Hepatocyte (in vitro differentiated cells): ENCODE measurements around the gene SLFN14. TPM values are rescaled to one million over a fixed set of nuclear protein-coding genes. Genes with fewer than 3 reads are reported as not detected.

Experiments used
- DNase-seq: peaks from one replicate; pipeline ENCODE4 v3.0.0-alpha.2; 2016; ENCODE audit warnings: low spot score
- H2AFZ ChIP-seq: fragments of 200-600 bp; sonication (generic); 2 replicates; pipeline ENCODE4 v1.6.0; 2016; ENCODE audit warnings: antibody characterized with exemption, mild to moderate bottlenecking
- H3K27ac ChIP-seq: fragments of 200-600 bp; sonication (generic); 2 replicates; pipeline ENCODE4 v1.5.1; 2016; ENCODE audit warnings: mild to moderate bottlenecking
- H3K27me3 ChIP-seq: fragments of 200-600 bp; sonication (generic); 2 replicates; pipeline ENCODE4 v1.6.1; 2016
- H3K36me3 ChIP-seq: fragments of 200-600 bp; sonication (generic); replicated peaks from 2 replicates; pipeline ENCODE4 v1.5.1; 2016; ENCODE audit warnings: low read depth; ENCODE audit not compliant: insufficient read depth
- H3K4me1 ChIP-seq: fragments of 200-600 bp; sonication (generic); 2 replicates; pipeline ENCODE4 v1.5.1; 2016; ENCODE audit warnings: mild to moderate bottlenecking, moderate library complexity; ENCODE audit not compliant: insufficient read depth
- H3K4me2 ChIP-seq: fragments of 200-600 bp; sonication (generic); 2 replicates; pipeline ENCODE4 v1.6.0; 2016
- H3K4me3 ChIP-seq: fragments of 200-600 bp; sonication (generic); 2 replicates; pipeline ENCODE4 v1.5.1; 2016; ENCODE audit warnings: mild to moderate bottlenecking
- H3K79me2 ChIP-seq: fragments of 200-600 bp; sonication (generic); 2 replicates; pipeline ENCODE4 v1.6.0; 2017; ENCODE audit warnings: mild to moderate bottlenecking
- H3K9me2 ChIP-seq: fragments of 200-600 bp; sonication (generic); replicated peaks from 2 replicates; pipeline ENCODE4 v1.6.0; 2017; ENCODE audit warnings: mild to moderate bottlenecking; ENCODE audit not compliant: insufficient read depth
- H3K9me3 ChIP-seq: fragments of 200-600 bp; sonication (generic); 2 replicates; pipeline ENCODE4 v1.5.1; 2016; ENCODE audit warnings: low read depth, mild to moderate bottlenecking
- H4K20me1 ChIP-seq: fragments of 200-600 bp; sonication (generic); 2 replicates; pipeline ENCODE4 v1.6.0; 2016; ENCODE audit warnings: mild to moderate bottlenecking; ENCODE audit not compliant: insufficient read depth, poor library complexity, severe bottlenecking
- CTCF ChIP-seq: fragments of 200-600 bp; sonication (generic); IDR thresholded peaks from 2 replicates; pipeline ENCODE4 v1.5.1; 2016; ENCODE audit warnings: antibody characterized with exemption, mild to moderate bottlenecking; ENCODE audit not compliant: poor library complexity
- EZH2 ChIP-seq: fragments of 200-600 bp; sonication (generic); IDR thresholded peaks from 2 replicates; pipeline ENCODE4 v1.6.1; 2016; ENCODE audit warnings: antibody characterized with exemption, mild to moderate bottlenecking, borderline replicate concordance
- EZH2phosphoT487 ChIP-seq: fragments of 200-600 bp; sonication (generic); IDR thresholded peaks from one replicate; pipeline ENCODE4 v1.6.1; 2018; ENCODE audit warnings: antibody characterized with exemption, mild to moderate bottlenecking, low read depth, moderate library complexity; ENCODE audit not compliant: unreplicated experiment, severe bottlenecking
- WGBS: methylation state at CpG from one replicate; pipeline ENCODE4 v1.1.6; 2016; ENCODE audit warnings: low lambda C conversion rate; ENCODE audit errors: missing lambda C conversion rate; 5-methylcytosine and 5-hydroxymethylcytosine counted together
- polyA plus RNA-seq: library from polyadenylated mRNA; unstranded; fragments of >200 nt; fragmentation: Nextera tagmentation; extraction: Ambion mirVana; gene quantifications from 2 replicates; pipeline ENCODE4 v1.2.1, GENCODE V29; 2016
- total RNA-seq: library from RNA; depleted of rRNA; stranded (reverse); fragments of >200 nt; gene quantifications from 2 replicates; pipeline ENCODE4 v1.2.3, GENCODE V29; 2014

SLFN14 gene
- total and polyA plus RNA-seq, 2 experiments from 2014 or later, result not detected

GRCh38 chr17:35543856-35544255 is 16.8 kb downstream of the SLFN14 start:
- Histone ChIP-seq H3K36me3 (no peaks in the 10 kb centered on the region), H3K4me3 (no peak overlapping the region), H3K4me1 (no peaks in the 10 kb centered on the region), H2AFZ (no peak overlapping the region), H3K9me3 (no peaks in the 10 kb centered on the region), H3K27me3 (peaks cover 34% of the 10 kb centered on the region), H3K4me2 (no peak overlapping the region), H3K27ac (no peak overlapping the region), H3K9me2 (no peaks in the 10 kb centered on the region), H3K79me2 (no peaks in the 10 kb centered on the region), H4K20me1 (no peaks in the 10 kb centered on the region)
- no peak for DNase-seq
- TF ChIP-seq CTCF, result no peak
- WGBS, result 61% methylated on average over 1 of the region's 1 CpG

GRCh38 chr17:35542990-35543389 is 17.6 kb downstream of the SLFN14 start:
- H4K20me1 ChIP-seq, result no peaks in the 10 kb centered on the region
- H3K9me2 ChIP-seq, result no peaks in the 10 kb centered on the region
- no peaks in the 10 kb centered on the region for H3K4me1 ChIP-seq
- no peak overlapping the region for H3K4me3 ChIP-seq
- no peak overlapping the region for H3K4me2 ChIP-seq
- no peaks in the 10 kb centered on the region for H3K79me2 ChIP-seq
- no peak overlapping the region for H3K27ac ChIP-seq
- no peak overlapping the region for H2AFZ ChIP-seq
- H3K9me3 ChIP-seq, result no peaks in the 10 kb centered on the region
- no peaks in the 10 kb centered on the region for H3K36me3 ChIP-seq
- no peak for DNase-seq
- peaks cover 26% of the 10 kb centered on the region for H3K27me3 ChIP-seq
- TF ChIP-seq EZH2phosphoT487 (no peak), EZH2 (no peak), CTCF (no peak)

- no peak for DNase-seq
- Histone ChIP-seq H3K79me2 (no peaks in the 10 kb centered on the region), H3K27me3 (peaks cover 13% of the 10 kb centered on the region), H3K36me3 (no peaks in the 10 kb centered on the region), H3K4me3 (no peak overlapping the region), H4K20me1 (no peaks in the 10 kb centered on the region), H3K9me3 (no peaks in the 10 kb centered on the region), H3K9me2 (no peaks in the 10 kb centered on the region), H2AFZ (no peak overlapping the region), H3K27ac (no peak overlapping the region), H3K4me1 (no peaks in the 10 kb centered on the region), H3K4me2 (no peak overlapping the region)
- WGBS, result 42% methylated on average over 1 of the region's 1 CpG
- TF ChIP-seq EZH2phosphoT487, result no peak
- TF ChIP-seq EZH2, result no peak
- TF ChIP-seq CTCF, result no peak
Measured at GRCh38 chr17:35541434-35541833, 19.2 kb downstream of the SLFN14 start.

- 72% methylated on average over 8 of the region's 8 CpGs for WGBS
- Histone ChIP-seq H3K4me1 (no peaks in the 10 kb centered on the region), H3K4me2 (no peak overlapping the region), H3K27me3 (peaks cover 9% of the 10 kb centered on the region), H3K79me2 (no peaks in the 10 kb centered on the region), H2AFZ (no peak overlapping the region), H3K9me2 (no peaks in the 10 kb centered on the region), H3K4me3 (no peak overlapping the region), H3K36me3 (no peaks in the 10 kb centered on the region), H4K20me1 (no peaks in the 10 kb centered on the region), H3K27ac (no peak overlapping the region), H3K9me3 (no peaks in the 10 kb centered on the region)
- TF ChIP-seq EZH2phosphoT487, result no peak
- no peak for TF ChIP-seq CTCF
- TF ChIP-seq EZH2, result no peak
- no peak for DNase-seq
Measured at GRCh38 chr17:35540589-35541404, 19.8 kb downstream of the SLFN14 start.
